HepG2 (cell line): ENCODE data around the gene SFI1. TPM values are rescaled to one million over a fixed set of nuclear protein-coding genes. Genes with fewer than 3 reads are reported as not detected.

ENCODE experiments used
- CHD4 ChIP-seq: fragments of 200-600 bp; sonication (generic); IDR thresholded peaks from 2 replicates; pipeline ENCODE4 v1.7.0; 2017; ENCODE audit warnings: mild to moderate bottlenecking, low read length, borderline replicate concordance
- GLI4 ChIP-seq: sonication (generic); formaldehyde crosslinking; IDR thresholded peaks from 2 replicates; pipeline ENCODE4 v1.5.1; 2020; ENCODE audit warnings: missing genetic modification reagents, mild to moderate bottlenecking, moderate library complexity, borderline replicate concordance
- GPBP1L1 ChIP-seq: sonication (generic); formaldehyde crosslinking; IDR thresholded peaks from 2 replicates; pipeline ENCODE4 v1.5.0; 2020; ENCODE audit warnings: mild to moderate bottlenecking, missing genetic modification reagents
- HDAC2 ChIP-seq: sonication (generic); formaldehyde crosslinking; IDR thresholded peaks from 2 replicates; pipeline ENCODE4 v1.4.0; 2020; ENCODE audit warnings: missing genetic modification reagents
- HNRNPH1 ChIP-seq: fragments of 200-400 bp; formaldehyde crosslinking; optimal IDR thresholded peaks from 2 replicates; pipeline ENCODE3; 2017; ENCODE audit warnings: mild to moderate bottlenecking, low read depth, low read length
- ISX ChIP-seq: sonication (generic); formaldehyde crosslinking; conservative IDR thresholded peaks from 2 replicates; pipeline ENCODE4 v1.5.0; 2020; ENCODE audit warnings: missing genetic modification reagents
- MATR3 ChIP-seq: sonication (generic); formaldehyde crosslinking; IDR thresholded peaks from 2 replicates; pipeline ENCODE4 v1.4.0; 2020; ENCODE audit warnings: missing genetic modification reagents
- MEIS2 ChIP-seq: sonication (generic); formaldehyde crosslinking; IDR thresholded peaks from 2 replicates; pipeline ENCODE4 v1.9.0; 2021; ENCODE audit warnings: mild to moderate bottlenecking, missing genetic modification reagents
- MIER2 ChIP-seq: IDR thresholded peaks from 2 replicates; pipeline ENCODE4 v1.6.1; 2016; ENCODE audit warnings: missing biosample characterization, missing genetic modification reagents
- NONO ChIP-seq, 2 experiments: fragments of 450-650 bp in 1 of 2; sonication (generic) in 1 of 2; formaldehyde crosslinking in 1 of 2; IDR thresholded peaks in 1 of 2; conservative IDR thresholded peaks in 1 of 2; 2 replicates each; pipeline versions ENCODE4 v1.6.1 to v1.8.0; 2017 to 2022; ENCODE audit warnings: mild to moderate bottlenecking in 1 of 2, missing genetic modification reagents in 1 of 2, moderate library complexity in 1 of 2
- PAXIP1 ChIP-seq: sonication (generic); formaldehyde crosslinking; conservative IDR thresholded peaks from 2 replicates; pipeline ENCODE4 v1.4.0; 2020; ENCODE audit warnings: mild to moderate bottlenecking, missing genetic modification reagents, moderate library complexity
- SIX1 ChIP-seq: sonication (generic); formaldehyde crosslinking; IDR thresholded peaks from 2 replicates; pipeline ENCODE4 v1.4.0; 2020; ENCODE audit warnings: missing genetic modification reagents, borderline replicate concordance
- ZNF234 ChIP-seq: sonication (generic); formaldehyde crosslinking; conservative IDR thresholded peaks from 2 replicates; pipeline ENCODE4 v1.5.1; 2020; ENCODE audit warnings: mild to moderate bottlenecking, missing genetic modification reagents
- ZNF530 ChIP-seq: sonication (generic); formaldehyde crosslinking; IDR thresholded peaks from 2 replicates; pipeline ENCODE4 v1.5.0; 2020; ENCODE audit warnings: low read depth, mild to moderate bottlenecking, missing genetic modification reagents
- ZNF607 ChIP-seq: sonication (generic); formaldehyde crosslinking; IDR thresholded peaks from 2 replicates; pipeline ENCODE4 v1.5.1; 2020; ENCODE audit warnings: missing genetic modification reagents, mild to moderate bottlenecking, borderline replicate concordance
- ZNF609 ChIP-seq: sonication (generic); formaldehyde crosslinking; IDR thresholded peaks from 2 replicates; pipeline ENCODE4 v1.4.0; 2020; ENCODE audit warnings: mild to moderate bottlenecking, missing genetic modification reagents, borderline replicate concordance
- ZNF768 ChIP-seq: sonication (generic); formaldehyde crosslinking; IDR thresholded peaks from 2 replicates; pipeline ENCODE4 v1.4.0; 2020; ENCODE audit warnings: missing genetic modification reagents
- ZSCAN21 ChIP-seq: sonication (generic); formaldehyde crosslinking; IDR thresholded peaks from 2 replicates; pipeline ENCODE4 v1.8.0; 2022; ENCODE audit warnings: mild to moderate bottlenecking, missing genetic modification reagents, moderate library complexity, borderline replicate concordance
- ZSCAN29 ChIP-seq: sonication (generic); formaldehyde crosslinking; conservative IDR thresholded peaks from 2 replicates; pipeline ENCODE4 v1.4.0; 2020; ENCODE audit warnings: mild to moderate bottlenecking, missing genetic modification reagents
- polyA plus RNA-seq, 8 experiments: library from polyadenylated mRNA; depleted of rRNA in 3 of 8; stranded (reverse) in 7 of 8; unstranded in 1 of 8; fragments of >200 nt; fragmentation: Illumina TruSeq in 4 of 8; extraction: Trizol in 4 of 8; gene quantifications; 2 replicates each; pipeline versions ENCODE4 v1.2.1 to v1.2.3, GENCODE V29; 2011 to 2016; ENCODE audit warnings: low read depth in 4 of 8, missing spikeins in 1 of 8, mixed read lengths in 1 of 8; ENCODE audit not compliant: insufficient read depth in 1 of 8
- total RNA-seq, 5 experiments: library from RNA; depleted of rRNA; stranded (reverse); fragments of >200 nt; fragmentation: Illumina TruSeq; extraction: Trizol; gene quantifications; 2 replicates each; pipeline ENCODE4 v1.2.3, GENCODE V29; 2016; ENCODE audit warnings: low read depth in 1 of 5

SFI1 gene
- total and polyA plus RNA-seq, 2 of the 13 experiments (the other 11 are each of a cell fraction or from before 2014, with no cell fraction given): 20.5 to 40.1 TPM

- TF ChIP-seq ISX (no peak), ZNF234 (CRISPR knock-in tag) (0 out of 2 replicates have a peak, but pooled peaks have one; percentile 74), CHD4 (no peak), MEIS2 (CRISPR knock-in tag) (no peak), ZNF607 (CRISPR knock-in tag) (peak; percentile 74; the same call in 1 of the 2 replicates), GPBP1L1 (CRISPR knock-in tag) (no peak), HNRNPH1 (peak; percentile 24), ZNF609 (CRISPR knock-in tag) (0 out of 2 replicates have a peak, but pooled peaks have one; percentile 66), ZNF768 (peak; percentile 75), GLI4 (CRISPR knock-in tag) (peak; percentile 91; the same call in 1 of the 2 replicates), SIX1 (CRISPR knock-in tag) (no peak), NONO (IDR thresholded peaks at IDR 0.05) (no peak), NONO (CRISPR knock-in tag; conservative IDR thresholded peaks at IDR 0.05) (peak; percentile 87), ZSCAN29 (peak; percentile 89; the same call in 1 of the 2 replicates), HDAC2 (CRISPR knock-in tag) (no peak; the same call in 1 of the 2 replicates), MATR3 (no peak), ZNF530 (CRISPR knock-in tag) (no peak), ZSCAN21 (CRISPR knock-in tag) (peak; percentile 51; the same call in 1 of the 2 replicates), MIER2 (no peak), PAXIP1 (peak; percentile 67)
Measured at GRCh38 chr22:31489632-31490495, 6.5 kb upstream of the SFI1 start, which contains the start of gene EIF4ENIF1 (continued).
